PC-3 (cell line): ENCODE data around the gene PNP. TPM values are rescaled to one million over a fixed set of nuclear protein-coding genes. Genes with fewer than 3 reads are reported as not detected.

ENCODE experiments used
- ATAC-seq: fragments of 200-7000 bp; cut with Tn5 transposase; 2 replicates; pipeline ENCODE4 v1.9.1; 2020; ENCODE audit warnings: mild to moderate bottlenecking, moderate library complexity
- BruUV-seq: library from RNA; stranded (reverse); fragments of 400-500 nt; replicated peaks from 2 replicates; lab custom pipeline; 2021; lab: Mats Ljungman, UMichigan
- CTCF ChIA-PET: fragments of 300-600 bp; sonication (Branson Sonifier 250); formaldehyde crosslinking; loops from one replicate; lab custom pipeline; 2022; ENCODE audit warnings: antibody characterized with exemption; lab: Charles Lee
- POLR2A ChIA-PET: fragments of 300-600 bp; sonication (Branson Sonifier 250); formaldehyde crosslinking; loops from one replicate; lab custom pipeline; 2022; ENCODE audit warnings: antibody characterized with exemption; ENCODE audit not compliant: unreplicated experiment; lab: Charles Lee
- DNase-seq: peaks from one replicate; pipeline ENCODE4 v3.0.0-alpha.2; 2015
- H2AFZ ChIP-seq: fragments of 300-600 bp; sonication (generic); 2 replicates; pipeline ENCODE4 v1.6.0; 2016; ENCODE audit warnings: antibody characterized with exemption, low read length
- H3F3A ChIP-seq: fragments of 300-600 bp; sonication (generic); one replicate; pipeline ENCODE4 v1.6.0; 2017; ENCODE audit warnings: antibody characterized with exemption, low read length, control low read depth, mild to moderate bottlenecking; ENCODE audit not compliant: unreplicated experiment
- H3K27ac ChIP-seq: fragments of 300-600 bp; sonication (generic); 2 replicates; pipeline ENCODE4 v1.5.1; 2016; ENCODE audit warnings: mild to moderate bottlenecking, low read length
- H3K27me3 ChIP-seq: fragments of 300-600 bp; sonication (generic); 2 replicates; pipeline ENCODE4 v1.6.1; 2016; ENCODE audit warnings: low read length, mixed read lengths
- H3K36me3 ChIP-seq: fragments of 300-600 bp; sonication (generic); 2 replicates; pipeline ENCODE4 v1.6.1; 2016; ENCODE audit warnings: low read depth, mixed run types, low read length, mixed read lengths
- H3K4me1 ChIP-seq: fragments of 300-600 bp; sonication (generic); 2 replicates; pipeline ENCODE4 v1.5.1; 2016; ENCODE audit warnings: low read length; ENCODE audit not compliant: insufficient read depth
- H3K4me2 ChIP-seq: fragments of 300-600 bp; sonication (generic); 2 replicates; pipeline ENCODE4 v1.6.0; 2016; ENCODE audit warnings: low read length
- H3K4me3 ChIP-seq: fragments of 300-600 bp; sonication (generic); 2 replicates; pipeline ENCODE4 v1.5.1; 2016; ENCODE audit warnings: mild to moderate bottlenecking, low read length, mixed read lengths
- H3K79me2 ChIP-seq: fragments of 300-600 bp; sonication (generic); 2 replicates; pipeline ENCODE4 v1.6.1; 2017; ENCODE audit warnings: low read length, mixed read lengths
- H3K9ac ChIP-seq: fragments of 300-600 bp; sonication (generic); 2 replicates; pipeline ENCODE4 v1.6.0; 2016; ENCODE audit warnings: mild to moderate bottlenecking, low read length
- H3K9me2 ChIP-seq: fragments of 300-600 bp; sonication (generic); replicated peaks from 2 replicates; pipeline ENCODE4 v1.6.1; 2016; ENCODE audit warnings: mixed run types, low read length, mixed read lengths
- H3K9me3 ChIP-seq: fragments of 300-600 bp; sonication (generic); 2 replicates; pipeline ENCODE4 v1.6.1; 2016; ENCODE audit warnings: low read length, mixed read lengths
- H4K20me1 ChIP-seq: fragments of 300-600 bp; sonication (generic); 2 replicates; pipeline ENCODE4 v1.6.1; 2016; ENCODE audit warnings: low read length, mixed read lengths
- CTCF ChIP-seq: fragments of 300-600 bp; sonication (generic); conservative IDR thresholded peaks from 2 replicates; pipeline ENCODE4 v1.5.1; 2017; ENCODE audit warnings: antibody characterized with exemption, low read depth, mild to moderate bottlenecking, low read length
- EZH2 ChIP-seq: fragments of 300-600 bp; sonication (generic); IDR thresholded peaks from one replicate; pipeline ENCODE4 v1.6.1; 2017; ENCODE audit warnings: antibody characterized with exemption, mild to moderate bottlenecking, low read length; ENCODE audit not compliant: unreplicated experiment
- EZH2phosphoT487 ChIP-seq: fragments of 300-600 bp; sonication (generic); IDR thresholded peaks from 2 replicates; pipeline ENCODE4 v1.6.1; 2018; ENCODE audit warnings: mild to moderate bottlenecking, antibody characterized with exemption, low read length, borderline replicate concordance
- intact Hi-C: fragments of 100-400 bp; cut with micrococcal nuclease; formaldehyde crosslinking; loops from 2 replicates; pipeline ENCODE4 v1.9.0; 2023
- total RNA-seq: library from RNA; depleted of rRNA; stranded (reverse); fragments of >200 nt; gene quantifications from 2 replicates; pipeline ENCODE4 v1.2.3, GENCODE V29; 2014

PNP gene
- total RNA-seq, 1 experiment from 2014 or later = 118 TPM

GRCh38 chr14:20499108-20499507 is 29.9 kb downstream of the PNP start:
- TF ChIP-seq EZH2 (no peak), CTCF (no peak), EZH2phosphoT487 (no peak)
- Histone ChIP-seq H2AFZ (peak overlapping the region; percentile 15; the same call in 1 of the 2 replicates), H3K27ac (peak overlapping the region; percentile 16; the same call in 1 of the 2 replicates), H3K79me2 (no peaks in the 10 kb centered on the region), H3K27me3 (no peaks in the 10 kb centered on the region), H3K36me3 (no peaks in the 10 kb centered on the region), H3K4me3 (no peak overlapping the region), H3K9me3 (no peaks in the 10 kb centered on the region), H3K9me2 (no peaks in the 10 kb centered on the region), H4K20me1 (no peaks in the 10 kb centered on the region), H3F3A (no peaks in the 10 kb centered on the region), H3K9ac (no peak overlapping the region), H3K4me2 (peak overlapping the region; percentile 45), H3K4me1 (peaks cover 42% of the 10 kb centered on the region)
- peak; percentile 68 for DNase-seq
- intact Hi-C loops = no loop called here
- POLR2A ChIA-PET = no interaction called here
- CTCF ChIA-PET = no interaction called here
- no TSS peak for BruUV-seq
- ATAC-seq = peak; percentile 57

- no peak overlapping the region for H2AFZ ChIP-seq
- intact Hi-C loops = no loop called here
- POLR2A ChIA-PET = no interaction called here
- no peak overlapping the region for H3K9ac ChIP-seq
- H3K36me3 ChIP-seq = no peaks in the 10 kb centered on the region
- H3K9me3 ChIP-seq = no peaks in the 10 kb centered on the region
- H3K4me3 ChIP-seq = no peak overlapping the region
- H3K4me2 ChIP-seq = no peak overlapping the region
- no peaks in the 10 kb centered on the region for H3K9me2 ChIP-seq
- CTCF ChIA-PET = no interaction called here
- ATAC-seq (no peak), DNase-seq (no peak)
- H3K27ac ChIP-seq = no peak overlapping the region
- H3F3A ChIP-seq = no peaks in the 10 kb centered on the region
- H3K79me2 ChIP-seq = no peaks in the 10 kb centered on the region
- no peak for TF ChIP-seq CTCF
- peaks cover 41% of the 10 kb centered on the region for H3K4me1 ChIP-seq
- no peaks in the 10 kb centered on the region for H3K27me3 ChIP-seq
- BruUV-seq = no TSS peak
- H4K20me1 ChIP-seq = no peaks in the 10 kb centered on the region
Measured at GRCh38 chr14:20499881-20500280, 30.7 kb downstream of the PNP start.

GRCh38 chr14:20501346-20501745 is 32.1 kb downstream of the PNP start:
- Histone ChIP-seq H3K4me3 (no peak overlapping the region), H3F3A (no peaks in the 10 kb centered on the region), H3K27me3 (no peaks in the 10 kb centered on the region), H3K27ac (peak overlapping the region; percentile 41), H2AFZ (no peak overlapping the region), H3K4me2 (peak overlapping the region; percentile 3; the same call in 1 of the 2 replicates), H4K20me1 (no peaks in the 10 kb centered on the region), H3K9ac (no peak overlapping the region), H3K36me3 (no peaks in the 10 kb centered on the region), H3K4me1 (peaks cover 28% of the 10 kb centered on the region), H3K79me2 (no peaks in the 10 kb centered on the region), H3K9me3 (no peaks in the 10 kb centered on the region), H3K9me2 (no peaks in the 10 kb centered on the region)
- ATAC-seq (peak; percentile 74), DNase-seq (peak; percentile 89)
- ChIA-PET POLR2A (no interaction called here), CTCF (no interaction called here)
- TF ChIP-seq EZH2phosphoT487 = no peak
- intact Hi-C loops = no loop called here
- no TSS peak for BruUV-seq
